GM10248 (cell line): ENCODE data around the gene KLF16.

Experiments
- CTCF ChIA-PET: fragments of 300-600 bp; sonication (Branson Sonifier 250); formaldehyde crosslinking; extraction: SDS; loops from one replicate; lab custom pipeline; 2021; ENCODE audit warnings: antibody characterized with exemption; lab: Yijun Ruan, JAX
- POLR2A ChIA-PET: fragments of 350-650 bp; sonication (Branson Sonifier 250); formaldehyde crosslinking; extraction: SDS; loops from one replicate; lab custom pipeline; 2020; ENCODE audit warnings: antibody characterized with exemption; lab: Yijun Ruan, JAX
- DNase-seq: peaks from one replicate; pipeline ENCODE4 v3.0.0; 2012; ENCODE audit errors: extremely low spot score
- CTCF ChIP-seq: IDR thresholded peaks from 2 replicates; pipeline ENCODE4 v1.5.1; 2012; ENCODE audit warnings: mild to moderate bottlenecking, low read depth; ENCODE audit errors: extremely low read depth, missing control alignments, control extremely low read depth

Gene KLF16

GRCh38 chr19:1811472-1811894 is 51.9 kb downstream of the KLF16 start:
- no peak for TF ChIP-seq CTCF
- POLR2A ChIA-PET = no interaction called here
- no peak for DNase-seq
- CTCF ChIA-PET = interaction anchor here (1.0 to 1.7 kb wide), 4 partner anchors 14 to 27 kb away, joined by 3 to 6 read pairs (median 4); no protein-coding TSS in a partner anchor

GRCh38 chr19:1810439-1811160 is 52.8 kb downstream of the KLF16 start:
- TF ChIP-seq CTCF = no peak
- POLR2A ChIA-PET = no interaction called here
- CTCF ChIA-PET = interaction anchor here (1.0 to 1.7 kb wide), 6 partner anchors 14 to 138 kb away, joined by 3 to 6 read pairs (median 4); no protein-coding TSS in a partner anchor

GRCh38 chr19:1809678-1810077 is 53.7 kb downstream of the KLF16 start:
- ChIA-PET POLR2A (no interaction called here), CTCF (interaction anchor here (1.4 to 1.7 kb wide), 2 partner anchors 13 to 137 kb away, joined by 5 read pairs; no protein-coding TSS in a partner anchor)
- no peak for TF ChIP-seq CTCF
- no peak for DNase-seq

More at GRCh38 chr19:1810439-1811160, 52.8 kb downstream of the KLF16 start:
- no peak for DNase-seq

GRCh38 chr19:1808395-1808731 is 55.0 kb downstream of the KLF16 start:
- CTCF ChIA-PET = interaction anchor here (0.9 to 1.0 kb wide), 2 partner anchors 15 to 18 kb away, joined by 3 to 4 read pairs; no protein-coding TSS in a partner anchor
- no peak for TF ChIP-seq CTCF
- DNase-seq = no peak
- POLR2A ChIA-PET = interaction anchor here (0.6 kb wide), 1 partner anchor 200 kb away, joined by 3 read pairs; no protein-coding TSS in a partner anchor

GRCh38 chr19:1807695-1808394 is 55.5 kb downstream of the KLF16 start:
- CTCF ChIA-PET = interaction anchor here (0.9 to 1.0 kb wide), 3 partner anchors 14 to 30 kb away, joined by 3 to 4 read pairs (median 3); no protein-coding TSS in a partner anchor
- no peak for DNase-seq
- TF ChIP-seq CTCF = no peak
- POLR2A ChIA-PET = no interaction called here

GRCh38 chr19:1807030-1807694 is 56.2 kb downstream of the KLF16 start:
- no peak for TF ChIP-seq CTCF
- ChIA-PET POLR2A (no interaction called here), CTCF (interaction anchor here (0.9 to 1.6 kb wide), 3 partner anchors 14 to 30 kb away, joined by 3 to 4 read pairs (median 3); no protein-coding TSS in a partner anchor)
- no peak for DNase-seq
